Upper lobe of left lung (tissue), 6 donors: ENCODE measurements around the gene ZBTB17. TPM values are rescaled to one million over a fixed set of nuclear protein-coding genes. Genes with fewer than 3 reads are reported as not detected.

Source experiments
- ATAC-seq, 2 donors: fragments of 200-7000 bp; cut with Tn5 transposase; one replicate each; pipeline ENCODE4 v1.9.1; 2022; ENCODE audit warnings: mild to moderate bottlenecking in 2 of 2, moderate library complexity in 2 of 2; ENCODE audit not compliant: low FRiP score in 2 of 2
- DNase-seq, 2 donors: peaks; one replicate each; pipeline ENCODE4 v3.0.0-alpha.2; 2019 to 2020
- H3K27ac ChIP-seq, 4 donors: fragments of 200-600 bp; sonication (generic); one replicate each; pipeline ENCODE4 v1.5.1; 2016 to 2019
- H3K27me3 ChIP-seq, 4 donors: fragments of 200-600 bp; sonication (generic); one replicate each; pipeline ENCODE4 v1.5.1; 2017 to 2019
- H3K36me3 ChIP-seq, 4 donors: fragments of 200-600 bp; sonication (generic); one replicate each; pipeline ENCODE4 v1.5.1; 2016 to 2019
- H3K4me1 ChIP-seq, 4 donors: fragments of 200-600 bp; sonication (generic); one replicate each; pipeline ENCODE4 v1.5.1; 2018 to 2019
- H3K4me3 ChIP-seq, 4 donors: fragments of 200-600 bp; sonication (generic); one replicate each; pipeline ENCODE4 v1.5.1; 2017 to 2019; ENCODE audit warnings: mild to moderate bottlenecking in 2 of 4, moderate library complexity in 1 of 4
- H3K9me3 ChIP-seq, 4 donors: fragments of 200-600 bp; sonication (generic); one replicate each; pipeline ENCODE4 v1.5.1; 2018 to 2019
- CTCF ChIP-seq, 6 experiments: fragments of 450-650 bp in 4 of 6; fragments of 200-600 bp in 2 of 6; sonication (generic) in 2 of 6; IDR thresholded peaks; one replicate each; pipeline ENCODE4 v1.5.1; 2016 to 2019; ENCODE audit warnings: antibody characterized with exemption in 6 of 6
- EP300 ChIP-seq, 4 donors: sonication (generic); formaldehyde crosslinking; IDR thresholded peaks; one replicate each; pipeline ENCODE4 v1.5.1; 2017; ENCODE audit warnings: antibody characterized with exemption in 4 of 4, control low read depth in 2 of 4
- POLR2A ChIP-seq, 4 donors: fragments of 450-650 bp; IDR thresholded peaks; one replicate each; pipeline ENCODE4 v1.5.1; 2016 to 2017; ENCODE audit warnings: antibody characterized with exemption in 4 of 4, mild to moderate bottlenecking in 2 of 4
- POLR2AphosphoS5 ChIP-seq, 2 donors: sonication (generic); formaldehyde crosslinking; IDR thresholded peaks; one replicate each; pipeline ENCODE4 v1.5.1; 2017; ENCODE audit warnings: antibody characterized with exemption in 2 of 2
- WGBS, 2 donors: methylation state at CpG; one replicate each; pipeline ENCODE4 v1.1.5; 2017 to 2018; 5-methylcytosine and 5-hydroxymethylcytosine counted together
- total RNA-seq, 6 donors: library from RNA; depleted of rRNA in 4 of 6; stranded (reverse); fragments of >200 nt in 4 of 6; gene quantifications; one replicate each; pipeline versions ENCODE4 v1.1.0 to v1.2.1, GENCODE V29; 2016 to 2021
- donor health status: DM: no; HTN: no; CAD: no; lungs with moderate emphysema.
- donor health status: DM: no; HTN: yes; CAD: no; lungs with severe emphysema.

The ZBTB17 gene
- total RNA-seq, 6 donors from 2014 or later, result 34.1 to 94.2 (median 42.9) TPM

- H3K27ac ChIP-seq, result peak overlapping the region; percentile 8 to 86 (median 63)
- no peaks in the 10 kb centered on the region for H3K36me3 ChIP-seq
- no peak for TF ChIP-seq CTCF (IDR thresholded peaks at IDR 0.05)
- no peak for TF ChIP-seq POLR2AphosphoS5 (IDR thresholded peaks at IDR 0.05)
- TF ChIP-seq EP300 (IDR thresholded peaks at IDR 0.05), result no peak
- no peak for TF ChIP-seq POLR2A (IDR thresholded peaks at IDR 0.05)
- 22 to 25% methylated on average over 1 of the region's 1 CpG for WGBS, 2 donors
- no peaks in the 10 kb centered on the region for H3K9me3 ChIP-seq
- no peak overlapping the region for H3K4me3 ChIP-seq
- H3K4me1 ChIP-seq, result peaks cover 79 to 96% (median 90%) of the 10 kb centered on the region in 4 donors
- no peak for ATAC-seq
- no peaks in the 10 kb centered on the region for H3K27me3 ChIP-seq
- DNase-seq, result no peak
These were observed 22.1 kb downstream of the ZBTB17 start for GRCh38 chr1:15953791-15954241.

GRCh38 chr1:15953294-15953771 lies 22.6 kb downstream of the ZBTB17 start:
- Histone ChIP-seq H3K9me3 (no peaks in the 10 kb centered on the region), H3K27ac (peak overlapping the region; percentile 8 to 86 (median 59)), H3K4me1 (peaks cover 79 to 96% (median 90%) of the 10 kb centered on the region in 4 donors), H3K27me3 (no peaks in the 10 kb centered on the region), H3K36me3 (no peaks in the 10 kb centered on the region), H3K4me3 (no peak overlapping the region)
- ATAC-seq (no peak), DNase-seq (no peak)
- no peak for TF ChIP-seq POLR2AphosphoS5 (IDR thresholded peaks at IDR 0.05)
- TF ChIP-seq EP300 (IDR thresholded peaks at IDR 0.05), result no peak
- no peak for TF ChIP-seq CTCF (IDR thresholded peaks at IDR 0.05)
- no peak for TF ChIP-seq POLR2A (IDR thresholded peaks at IDR 0.05)
- 68 to 92% methylated on average over 6 to 11 of the region's 11 CpGs for WGBS, 2 donors

- Histone ChIP-seq H3K36me3 (peaks cover 0 to 7% (median 6%) of the 10 kb centered on the region in 4 donors), H3K4me3 (no peak overlapping the region), H3K9me3 (no peaks in the 10 kb centered on the region), H3K27ac (peak overlapping the region; percentile 8 to 86 (median 43)), H3K27me3 (no peaks in the 10 kb centered on the region), H3K4me1 (peaks cover 77 to 94% (median 91%) of the 10 kb centered on the region in 4 donors)
- ATAC-seq (no peak), DNase-seq (peak in 1 of 2 donors; percentile 46)
- TF ChIP-seq POLR2AphosphoS5 (IDR thresholded peaks at IDR 0.05), result peak in 1 of 2 donors; percentile 57
- TF ChIP-seq POLR2A (IDR thresholded peaks at IDR 0.05), result peak in 1 of 4 donors; percentile 24
- no peak for TF ChIP-seq CTCF (IDR thresholded peaks at IDR 0.05)
- TF ChIP-seq EP300 (IDR thresholded peaks at IDR 0.05), result no peak
- 68 to 80% methylated on average over 24 to 27 of the region's 27 CpGs for WGBS, 2 donors
These were observed 23.3 kb downstream of the ZBTB17 start for GRCh38 chr1:15952317-15953258.

GRCh38 chr1:15951341-15952153 lies 24.4 kb downstream of the ZBTB17 start:
- no peak for ATAC-seq
- no peak overlapping the region for H3K4me3 ChIP-seq
- no peak for DNase-seq
- TF ChIP-seq EP300 (IDR thresholded peaks at IDR 0.05) (no peak), POLR2A (IDR thresholded peaks at IDR 0.05) (no peak), CTCF (IDR thresholded peaks at IDR 0.05) (no peak), POLR2AphosphoS5 (IDR thresholded peaks at IDR 0.05) (no peak)
- WGBS, 2 donors, result 70% methylated on average over 18 to 23 of the region's 23 CpGs
- peaks cover 75 to 87% (median 85%) of the 10 kb centered on the region in 4 donors for H3K4me1 ChIP-seq
- no peaks in the 10 kb centered on the region for H3K9me3 ChIP-seq
- peak overlapping the region; percentile 86 to 90 (median 88) for H3K27ac ChIP-seq
- peaks cover 6 to 18% (median 16%) of the 10 kb centered on the region in 4 donors for H3K36me3 ChIP-seq
- no peaks in the 10 kb centered on the region for H3K27me3 ChIP-seq
